ENCODE data around the gene SAP130. TPM values are rescaled to one million over a fixed set of nuclear protein-coding genes. Genes with fewer than 3 reads are reported as not detected.

Gene SAP130
- total RNA-seq, 1 donor from 2014 or later: 1.6 TPM

- DNase-seq (ENCODE audit: low read depth) (no peak), FAIRE-seq (peak; percentile 92)
- Histone ChIP-seq H3K27me3 (ENCODE audit: control insufficient read depth, insufficient read depth, low read length) (no peaks in the 10 kb centered on the region), H3K36me3 (ENCODE audit: control insufficient read depth, insufficient read depth, low read length) (no peaks in the 10 kb centered on the region), H3K4me3 (ENCODE audit: low read depth, low read length) (no peak overlapping the region)
- TF ChIP-seq CTCF (IDR thresholded peaks at IDR 0.05; ENCODE audit: insufficient read depth, low read length, severe bottlenecking): no peak
Measured at GRCh38 chr2:128036748-128037607, 9.1 kb upstream of the SAP130 start.

- DNase-seq (ENCODE audit: low read depth) (no peak), FAIRE-seq (no peak)
- TF ChIP-seq CTCF (IDR thresholded peaks at IDR 0.05; ENCODE audit: insufficient read depth, low read length, severe bottlenecking): no peak
- H3K4me3 ChIP-seq (ENCODE audit: low read depth, low read length): no peak overlapping the region
- no peaks in the 10 kb centered on the region for H3K27me3 ChIP-seq (ENCODE audit: control insufficient read depth, insufficient read depth, low read length)
- no peaks in the 10 kb centered on the region for H3K36me3 ChIP-seq (ENCODE audit: control insufficient read depth, insufficient read depth, low read length)
Measured at GRCh38 chr2:128032092-128032491, 4.2 kb upstream of the SAP130 start.

- H3K4me3 ChIP-seq (ENCODE audit: low read depth, low read length): peak overlapping the region; percentile 98
- TF ChIP-seq CTCF (IDR thresholded peaks at IDR 0.05; ENCODE audit: insufficient read depth, low read length, severe bottlenecking): no peak
- no peak for DNase-seq (ENCODE audit: low read depth)
- no peaks in the 10 kb centered on the region for H3K36me3 ChIP-seq (ENCODE audit: control insufficient read depth, insufficient read depth, low read length)
- no peaks in the 10 kb centered on the region for H3K27me3 ChIP-seq (ENCODE audit: control insufficient read depth, insufficient read depth, low read length)
- no peak for FAIRE-seq
Measured at GRCh38 chr2:128028668-128029054, 802 bp upstream of the SAP130 start.

- Histone ChIP-seq H3K27me3 (ENCODE audit: control insufficient read depth, insufficient read depth, low read length) (no peaks in the 10 kb centered on the region), H3K4me3 (ENCODE audit: low read depth, low read length) (peak overlapping the region; percentile 98), H3K36me3 (ENCODE audit: control insufficient read depth, insufficient read depth, low read length) (no peaks in the 10 kb centered on the region)
- no peak for FAIRE-seq
- TF ChIP-seq CTCF (IDR thresholded peaks at IDR 0.05; ENCODE audit: insufficient read depth, low read length, severe bottlenecking): no peak
- peak; percentile 93 for DNase-seq (ENCODE audit: low read depth)
Measured at GRCh38 chr2:128027278-128027800, 520 bp downstream of the SAP130 start.

- TF ChIP-seq CTCF (IDR thresholded peaks at IDR 0.05; ENCODE audit: insufficient read depth, low read length, severe bottlenecking): no peak
- no peaks in the 10 kb centered on the region for H3K27me3 ChIP-seq (ENCODE audit: control insufficient read depth, insufficient read depth, low read length)
- FAIRE-seq: no peak
- peak; percentile 11 for DNase-seq (ENCODE audit: low read depth)
- peak overlapping the region; percentile 65 for H3K4me3 ChIP-seq (ENCODE audit: low read depth, low read length)
- no peaks in the 10 kb centered on the region for H3K36me3 ChIP-seq (ENCODE audit: control insufficient read depth, insufficient read depth, low read length)
Measured at GRCh38 chr2:128026448-128027277, 1.2 kb downstream of the SAP130 start.

All from bronchial epithelial cell (primary cell).